HG02981 (cell line): ENCODE data around the gene PON3.

Source experiments
- ATAC-seq: cut with Tn5 transposase; IDR thresholded peaks from one replicate; pipeline ENCODE4 v1.9.1; 2021; ENCODE audit warnings: mild to moderate bottlenecking, moderate library complexity; ENCODE audit not compliant: unreplicated experiment

PON3 gene

GRCh38 chr7:95309951-95310350, 86.2 kb downstream of the PON3 start:
- ATAC-seq = no peak
